Measurements from ENCODE around the gene PTPRS.

DNA sequence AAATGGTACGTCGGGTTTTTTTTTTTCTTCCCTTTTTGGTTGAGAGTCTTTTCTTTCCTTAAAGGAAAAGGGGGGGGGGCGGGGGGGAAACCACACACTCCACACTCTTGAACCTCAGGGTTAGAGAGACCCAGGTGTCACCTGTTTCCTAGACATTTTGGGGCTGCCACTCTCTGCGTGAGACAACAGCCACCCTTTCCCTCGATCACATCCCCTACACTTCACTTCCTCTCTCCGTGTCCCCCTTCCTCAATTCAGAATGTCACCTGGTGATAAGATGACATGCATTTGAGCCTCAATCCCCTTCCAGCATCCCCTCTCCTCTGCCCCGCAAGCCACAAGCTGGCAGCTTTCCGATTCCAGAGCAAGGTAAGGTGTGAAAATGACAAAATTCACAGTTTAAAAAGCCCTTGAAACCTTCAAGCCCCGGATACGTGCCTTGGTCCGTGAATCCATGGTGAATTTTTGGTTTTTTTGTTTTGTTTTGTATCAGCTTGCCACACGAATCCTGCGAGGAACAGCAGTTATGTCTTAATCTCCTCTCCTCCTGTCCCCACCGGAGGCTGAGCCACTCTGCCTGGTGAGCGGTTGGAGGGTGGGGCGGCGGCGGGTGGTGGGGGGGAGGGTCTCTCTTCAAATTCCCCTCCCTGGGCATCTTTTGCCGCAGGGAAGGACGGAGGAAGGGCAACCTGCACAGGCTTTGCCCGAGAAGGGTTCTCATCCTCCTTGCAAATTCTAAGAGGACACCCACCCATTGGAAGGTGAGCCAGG lies 4.2 kb downstream of the PTPRS start:
- TF ChIP-seq, protein P1, sequence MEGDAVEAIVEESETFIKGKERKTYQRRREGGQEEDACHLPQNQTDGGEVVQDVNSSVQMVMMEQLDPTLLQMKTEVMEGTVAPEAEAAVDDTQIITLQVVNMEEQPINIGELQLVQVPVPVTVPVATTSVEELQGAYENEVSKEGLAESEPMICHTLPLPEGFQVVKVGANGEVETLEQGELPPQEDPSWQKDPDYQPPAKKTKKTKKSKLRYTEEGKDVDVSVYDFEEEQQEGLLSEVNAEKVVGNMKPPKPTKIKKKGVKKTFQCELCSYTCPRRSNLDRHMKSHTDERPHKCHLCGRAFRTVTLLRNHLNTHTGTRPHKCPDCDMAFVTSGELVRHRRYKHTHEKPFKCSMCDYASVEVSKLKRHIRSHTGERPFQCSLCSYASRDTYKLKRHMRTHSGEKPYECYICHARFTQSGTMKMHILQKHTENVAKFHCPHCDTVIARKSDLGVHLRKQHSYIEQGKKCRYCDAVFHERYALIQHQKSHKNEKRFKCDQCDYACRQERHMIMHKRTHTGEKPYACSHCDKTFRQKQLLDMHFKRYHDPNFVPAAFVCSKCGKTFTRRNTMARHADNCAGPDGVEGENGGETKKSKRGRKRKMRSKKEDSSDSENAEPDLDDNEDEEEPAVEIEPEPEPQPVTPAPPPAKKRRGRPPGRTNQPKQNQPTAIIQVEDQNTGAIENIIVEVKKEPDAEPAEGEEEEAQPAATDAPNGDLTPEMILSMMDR (optimal IDR thresholded peaks at IDR 0.05 in 1 of 3, IDR thresholded peaks at IDR 0.05 in 1 of 3, conservative IDR thresholded peaks at IDR 0.05 in 1 of 3; ENCODE audit: extremely low read depth in 1 of 3, insufficient read depth in 2 of 3, low read length in 3 of 3), result no peak
- no peak for TF ChIP-seq EZH2 (IDR thresholded peaks at IDR 0.05; ENCODE audit: low read length)

All from keratinocyte (primary cell).